Measurements from ENCODE around the gene CASKIN2. TPM values are rescaled to one million over a fixed set of nuclear protein-coding genes. Genes with fewer than 3 reads are reported as not detected.

Gene CASKIN2
- polyA plus RNA-seq, 2 of the 4 experiments (the other 2 are of a cell fraction) = 3.6 to 11.2 TPM

- no peak for TF ChIP-seq USF2 (IDR thresholded peaks at IDR 0.05)
Observed at GRCh38 chr17:75490173-75490743, 25.1 kb downstream of the CASKIN2 start (continued).

GRCh38 chr17:75489511-75489955 is 25.8 kb downstream of the CASKIN2 start:
- ChIA-PET POLR2A (no interaction called here), CTCF (interaction anchor here (0.6 to 1.9 kb wide), 9 partner anchors 9 to 220 kb away, joined by 3 to 11 read pairs (median 3); no protein-coding TSS in a partner anchor)
- no peak for ATAC-seq

GRCh38 chr17:75488693-75489510 is 26.4 kb downstream of the CASKIN2 start:
- 91% methylated on average over 21 of the region's 24 CpGs for whole genome bisulfite sequencing (ENCODE audit: missing lambda C conversion rate)
- no peak for TF ChIP-seq HDAC2 (IDR thresholded peaks at IDR 0.05)
- no peak for TF ChIP-seq TFCP2L1 (CRISPR knock-in tag; IDR thresholded peaks at IDR 0.05)
- no peak for TF ChIP-seq NR3C1 (IDR thresholded peaks at IDR 0.05)
- no peak for TF ChIP-seq CBX2 (IDR thresholded peaks at IDR 0.05; ENCODE audit: borderline replicate concordance, low read depth)
- no peak for TF ChIP-seq ZC3H11A (IDR thresholded peaks at IDR 0.05)
- no peak for TF ChIP-seq NPAS2 (CRISPR knock-in tag; IDR thresholded peaks at IDR 0.05; ENCODE audit: borderline replicate concordance)
- no peak for TF ChIP-seq CHD4 (IDR thresholded peaks at IDR 0.05; ENCODE audit: borderline replicate concordance)
- no peak for TF ChIP-seq REST (IDR thresholded peaks at IDR 0.05)
- Histone ChIP-seq H3K9me3 (no peaks in the 10 kb centered on the region), H3K4me1 (no peaks in the 10 kb centered on the region), H3K4me3 (no peak overlapping the region), H3K4me2 (no peak overlapping the region), H3K27ac (no peak overlapping the region)
- no peak for DNase-seq (ENCODE audit: low read depth in 1 of 2, low spot score in 1 of 2)
- ATAC-seq = no peak
- ChIA-PET POLR2A (no interaction called here), CTCF (interaction anchor here (1.6 to 1.9 kb wide), 5 partner anchors 10 to 261 kb away, joined by 4 to 11 read pairs (median 6); no protein-coding TSS in a partner anchor)
- FAIRE-seq = no peak

More at GRCh38 chr17:75489511-75489955, 25.8 kb downstream of the CASKIN2 start:
- H3K9me3 ChIP-seq = no peaks in the 10 kb centered on the region
- no peaks in the 10 kb centered on the region for H3K4me1 ChIP-seq
- no peak overlapping the region for H3K4me2 ChIP-seq
- DNase-seq (ENCODE audit: low read depth in 1 of 2, low spot score in 1 of 2) = no peak
- FAIRE-seq = no peak
- no peak overlapping the region for H3K4me3 ChIP-seq
- H3K27ac ChIP-seq = no peak overlapping the region
- 89% methylated on average over 14 of the region's 14 CpGs for WGBS (ENCODE audit: missing lambda C conversion rate)
- TF ChIP-seq EHF (CRISPR knock-in tag; IDR thresholded peaks at IDR 0.05) (no peak), FOXS1 (CRISPR knock-in tag; IDR thresholded peaks at IDR 0.05) (no peak), GATA3 (IDR thresholded peaks at IDR 0.05; ENCODE audit: borderline replicate concordance) (no peak), USF2 (IDR thresholded peaks at IDR 0.05) (no peak), NFE2L2 (conservative IDR thresholded peaks at IDR 0.05; ENCODE audit: low read length) (no peak)

Measured in A549 (cell line).